H1 (cell line): ENCODE results near the gene BRD1. TPM values are rescaled to one million over a fixed set of nuclear protein-coding genes. Genes with fewer than 3 reads are reported as not detected.

Experiments used
- CTCF ChIA-PET: fragments of 300-600 bp; sonication (Branson Sonifier 250); formaldehyde crosslinking; loops from one replicate; lab custom pipeline; 2021; ENCODE audit not compliant: partially characterized antibody; lab: Charles Lee
- POLR2A ChIA-PET: fragments of 300-600 bp; sonication (Branson Sonifier 250); formaldehyde crosslinking; loops from one replicate; lab custom pipeline; 2021; ENCODE audit warnings: inconsistent platforms; ENCODE audit not compliant: partially characterized antibody; lab: Charles Lee
- DNase-seq, 2 experiments: peaks; one replicate each; pipeline versions ENCODE4 v3.0.0 to v3.0.0-alpha.2; 2010 to 2022; ENCODE audit warnings: low spot score in 2 of 2, low read depth in 1 of 2, mixed read lengths in 1 of 2
- FAIRE-seq: peaks from 2 replicates; lab custom pipeline; 2011; peaks lifted over from hg19 to GRCh38; lab: Jason Lieb, UNC
- H2AFZ ChIP-seq: 2 replicates; pipeline ENCODE4 v1.8.1; 2012; ENCODE audit warnings: low read length, inconsistent platforms
- H2AK5ac ChIP-seq: 2 replicates; pipeline ENCODE4 v1.6.1; 2013; ENCODE audit warnings: low read depth, low read length
- H2BK120ac ChIP-seq: replicated peaks from 2 replicates; pipeline ENCODE3; 2013; ENCODE audit warnings: low read depth, low read length, inconsistent platforms
- H2BK12ac ChIP-seq: 2 replicates; pipeline ENCODE4 v1.6.1; 2013; ENCODE audit warnings: low read depth, low read length
- H2BK15ac ChIP-seq: 2 replicates; pipeline ENCODE4 v1.6.1; 2013; ENCODE audit warnings: low read length
- H2BK20ac ChIP-seq: 2 replicates; pipeline ENCODE4 v1.6.1; 2013; ENCODE audit warnings: low read length
- H2BK5ac ChIP-seq: 2 replicates; pipeline ENCODE4 v1.6.1; 2013; ENCODE audit warnings: low read depth, low read length
- H3K14ac ChIP-seq: 2 replicates; pipeline ENCODE4 v1.6.1; 2013; ENCODE audit warnings: inconsistent platforms; ENCODE audit not compliant: insufficient read length
- H3K18ac ChIP-seq: 2 replicates; pipeline ENCODE4 v1.6.1; 2013; ENCODE audit warnings: low read length; ENCODE audit errors: extremely low read depth
- H3K23ac ChIP-seq: 2 replicates; pipeline ENCODE4 v1.6.1; 2013; ENCODE audit warnings: inconsistent platforms; ENCODE audit not compliant: insufficient read length
- H3K23me2 ChIP-seq: 2 replicates; pipeline ENCODE4 v1.6.1; 2013; ENCODE audit warnings: low read depth, low read length
- H3K27ac ChIP-seq: 2 replicates; pipeline ENCODE4 v1.6.1; 2011; ENCODE audit warnings: low read depth, low read length, inconsistent platforms
- H3K27me3 ChIP-seq, 4 experiments: replicated peaks in 1 of 4; 1 replicate in 1 of 4; 2 replicates in 3 of 4; pipeline versions ENCODE4 v1.6.1 to v1.8.1; 2011 to 2013; ENCODE audit warnings: low read length in 3 of 4, mild to moderate bottlenecking in 3 of 4, inconsistent platforms in 2 of 4, mixed read lengths in 2 of 4, moderate library complexity in 1 of 4; ENCODE audit not compliant: control insufficient read depth in 3 of 4, insufficient read depth in 3 of 4; ENCODE audit errors: extremely low read depth in 1 of 4
- H3K36me3 ChIP-seq, 4 experiments: 2 replicates each; pipeline versions ENCODE4 v1.6.1 to v1.8.1; 2011 to 2013; ENCODE audit warnings: mild to moderate bottlenecking in 4 of 4, low read length in 3 of 4, moderate library complexity in 2 of 4, control low read depth in 1 of 4, inconsistent platforms in 1 of 4; ENCODE audit not compliant: insufficient read depth in 4 of 4, control insufficient read depth in 2 of 4
- H3K4ac ChIP-seq: replicated peaks from 2 replicates; pipeline ENCODE3; 2013; ENCODE audit warnings: low read length, low read depth, mixed read lengths, inconsistent platforms; ENCODE audit not compliant: insufficient read length
- H3K4me1 ChIP-seq, 4 experiments: replicated peaks in 1 of 4; 1 replicate in 1 of 4; 2 replicates in 3 of 4; pipeline versions ENCODE4 v1.6.1 to v1.8.1; 2011 to 2013; ENCODE audit warnings: low read length in 3 of 4, inconsistent platforms in 2 of 4, mixed read lengths in 1 of 4; ENCODE audit not compliant: insufficient read depth in 4 of 4, control insufficient read depth in 3 of 4
- H3K4me2 ChIP-seq, 2 experiments: 2 replicates each; pipeline versions ENCODE4 v1.6.1 to v1.8.1; 2011 to 2013; ENCODE audit warnings: low read depth in 2 of 2, low read length in 2 of 2, control low read depth in 1 of 2, inconsistent platforms in 1 of 2, mild to moderate bottlenecking in 1 of 2; ENCODE audit not compliant: insufficient read depth in 1 of 2
- H3K4me3 ChIP-seq, 4 experiments: fragments of 200-600, 300-600 bp in 1 of 4; sonication (generic), shearing (Covaris generic), sonication (Bioruptor Twin) in 1 of 4; 2 replicates each; pipeline versions ENCODE4 v1.5.1 to v1.8.1; 2011 to 2016; ENCODE audit warnings: low read length in 4 of 4, low read depth in 3 of 4, control low read depth in 2 of 4, inconsistent platforms in 2 of 4, mild to moderate bottlenecking in 2 of 4, mixed read lengths in 1 of 4, moderate library complexity in 1 of 4; ENCODE audit not compliant: insufficient read depth in 2 of 4; ENCODE audit errors: extremely low read depth in 1 of 4
- H3K56ac ChIP-seq: replicated peaks from 2 replicates; pipeline ENCODE3; 2013; ENCODE audit warnings: low read depth, mild to moderate bottlenecking, mixed read lengths, low read length, inconsistent platforms; ENCODE audit not compliant: insufficient read length
- H3K79me1 ChIP-seq: 2 replicates; pipeline ENCODE4 v1.6.1; 2013; ENCODE audit warnings: low read depth, low read length, control low read depth
- H3K79me2 ChIP-seq, 2 experiments: 2 replicates each; pipeline versions ENCODE4 v1.6.1 to v1.8.1; 2012 to 2013; ENCODE audit warnings: low read length in 2 of 2, mild to moderate bottlenecking in 2 of 2, inconsistent platforms in 1 of 2; ENCODE audit not compliant: insufficient read depth in 2 of 2, control insufficient read depth in 1 of 2
- H3K9ac ChIP-seq, 4 experiments: replicated peaks in 1 of 4; 1 replicate in 1 of 4; 2 replicates in 3 of 4; pipeline versions ENCODE4 v1.6.1 to v1.8.1; 2011 to 2013; ENCODE audit warnings: low read depth in 3 of 4, low read length in 3 of 4, control low read depth in 2 of 4, mild to moderate bottlenecking in 2 of 4, moderate library complexity in 2 of 4, inconsistent platforms in 1 of 4; ENCODE audit errors: extremely low read depth in 1 of 4
- H3K9me3 ChIP-seq, 2 experiments: 2 replicates each; pipeline versions ENCODE4 v1.6.1 to v1.8.1; 2012 to 2013; ENCODE audit warnings: mild to moderate bottlenecking in 2 of 2, moderate library complexity in 2 of 2, control low read depth in 1 of 2, inconsistent platforms in 1 of 2, low read depth in 1 of 2, low read length in 1 of 2, mixed read lengths in 1 of 2; ENCODE audit not compliant: insufficient read depth in 2 of 2
- H4K20me1 ChIP-seq, 2 experiments: replicated peaks in 1 of 2; 2 replicates each; pipeline versions ENCODE3 to v1.8.1; 2011 to 2013; ENCODE audit warnings: inconsistent platforms in 2 of 2, low read length in 2 of 2, mild to moderate bottlenecking in 1 of 2; ENCODE audit not compliant: insufficient read depth in 2 of 2, control insufficient read depth in 1 of 2
- H4K5ac ChIP-seq: 2 replicates; pipeline ENCODE4 v1.6.1; 2013; ENCODE audit warnings: low read length, low read depth, mixed read lengths, inconsistent platforms; ENCODE audit not compliant: insufficient read length
- H4K8ac ChIP-seq: 2 replicates; pipeline ENCODE4 v1.8.0; 2013; ENCODE audit warnings: mild to moderate bottlenecking, moderate library complexity, low read length, inconsistent platforms; ENCODE audit not compliant: insufficient read depth; ENCODE audit errors: extremely low read depth
- H4K91ac ChIP-seq: replicated peaks from 2 replicates; pipeline ENCODE3; 2013; ENCODE audit warnings: low read length, mixed read lengths, inconsistent platforms; ENCODE audit not compliant: insufficient read length
- BACH1 ChIP-seq: IDR thresholded peaks from 2 replicates; pipeline ENCODE4 v1.6.1; 2012; ENCODE audit warnings: low read length, improper control_type of control experiment
- CHD1 ChIP-seq: IDR thresholded peaks from 2 replicates; pipeline ENCODE4 v1.6.1; 2012; ENCODE audit warnings: low read depth, low read length, improper control_type of control experiment
- JUN ChIP-seq: IDR thresholded peaks from 2 replicates; pipeline ENCODE4 v1.6.1; 2011; ENCODE audit warnings: low read depth, mild to moderate bottlenecking, improper control_type of control experiment, low read length
- KDM1A ChIP-seq: fragments of 200-600, 300-600 bp; sonication (generic); IDR thresholded peaks from 2 replicates; pipeline ENCODE4 v1.7.1; 2016; ENCODE audit warnings: mild to moderate bottlenecking, low read length, borderline replicate concordance
- POLR2AphosphoS5 ChIP-seq: IDR thresholded peaks from 2 replicates; pipeline ENCODE4 v1.6.1; 2011; ENCODE audit warnings: low read depth, low read length
- RAD21 ChIP-seq, 2 experiments: IDR thresholded peaks in 1 of 2; conservative IDR thresholded peaks in 1 of 2; 2 replicates each; pipeline ENCODE4 v1.6.1; 2011; ENCODE audit warnings: low read depth in 2 of 2, low read length in 2 of 2, improper control_type of control experiment in 1 of 2, inconsistent platforms in 1 of 2, mild to moderate bottlenecking in 1 of 2, moderate library complexity in 1 of 2
- SUZ12 ChIP-seq: fragments of 200-600 bp; sonication (generic); IDR thresholded peaks from 2 replicates; pipeline ENCODE4 v1.6.1; 2012; ENCODE audit warnings: mild to moderate bottlenecking, inconsistent platforms, low read length, moderate library complexity, mixed read lengths
- TAF7 ChIP-seq: optimal IDR thresholded peaks from 2 replicates; pipeline ENCODE3; 2011; ENCODE audit warnings: low read depth, mild to moderate bottlenecking, inconsistent platforms, low read length, moderate library complexity, borderline replicate concordance
- WGBS, 2 experiments: shearing (Covaris generic) in 1 of 2; methylation state at CpG; one replicate each; pipeline versions ENCODE4 v1.1.6 to v1.1.7; 2013 to 2015; ENCODE audit warnings: low lambda C conversion rate in 2 of 2, mixed read lengths in 2 of 2, inconsistent platforms in 1 of 2, low coverage in 1 of 2, missing lambda C conversion rate in 1 of 2; ENCODE audit not compliant: insufficient replicate concordance in 2 of 2, insufficient coverage in 1 of 2, insufficient read length in 1 of 2; ENCODE audit errors: extremely low coverage in 1 of 2, missing lambda C conversion rate in 1 of 2; 5-methylcytosine and 5-hydroxymethylcytosine counted together
- polyA plus RNA-seq, 7 experiments: library from polyadenylated mRNA; depleted of rRNA in 3 of 7; stranded (reverse) in 5 of 7; unstranded in 2 of 7; fragments of >200 nt in 5 of 7; fragments of 200-250 nt in 2 of 7; gene quantifications; 1 replicate in 5 of 7; 2 replicates in 1 of 7; 4 replicates in 1 of 7; pipeline versions ENCODE4 v1.2.1 to v1.2.3, GENCODE V29; 2011 to 2013; ENCODE audit warnings: missing spikeins in 2 of 7, mixed read lengths in 2 of 7
- total RNA-seq: library from RNA; stranded (reverse); fragmentation: NEBNext Ultra II Directional; extraction: Animal tissue kit (Norgen Biotek cat#: 25700); gene quantifications from 2 replicates; pipeline ENCODE4 v1.2.1, GENCODE V29; 2021

Gene BRD1
- total and polyA plus RNA-seq, 2 of the 8 experiments (the other 6 are each of a cell fraction or from before 2014, with no cell fraction given) = 6.8 to 34.0 TPM

- WGBS, 2 experiments = 86% methylated on average over 28 of the region's 29 CpGs; no CpG with 5 or more reads in 1 of the 2 experiments
- no peak overlapping the region for H4K5ac ChIP-seq
- no peak overlapping the region for H3K4ac ChIP-seq
- H2AK5ac ChIP-seq = no peak overlapping the region
- no peak overlapping the region for H2BK5ac ChIP-seq
- no peaks in the 10 kb centered on the region for H3K23me2 ChIP-seq
- no peak overlapping the region for H2BK120ac ChIP-seq
- no peaks in the 10 kb centered on the region; a peak in 1 of 7 replicates for H3K4me1 ChIP-seq
- H3K79me2 ChIP-seq = peaks cover 3 to 75% of the 10 kb centered on the region in 2 experiments; a peak in 3 of 4 replicates
- no peak overlapping the region for H3K56ac ChIP-seq
- no peak overlapping the region for H4K91ac ChIP-seq
- H4K8ac ChIP-seq = no peak overlapping the region
- no peak overlapping the region for H3K18ac ChIP-seq
- peaks cover 22% of the 10 kb centered on the region for H3K79me1 ChIP-seq
- H3K23ac ChIP-seq = no peak overlapping the region
- H3K27me3 ChIP-seq = no peaks in the 10 kb centered on the region
- H3K14ac ChIP-seq = no peak overlapping the region
- H2BK15ac ChIP-seq = no peak overlapping the region
- peaks cover 36 to 39% of the 10 kb centered on the region in 2 experiments for H4K20me1 ChIP-seq
- H3K9ac ChIP-seq = no peak overlapping the region
- H3K4me3 ChIP-seq = no peak overlapping the region
- H2BK12ac ChIP-seq = 0 out of 2 replicates have a peak overlapping the region, but pooled peaks have one; percentile 27
- no peak overlapping the region for H3K27ac ChIP-seq
- CTCF ChIA-PET = interaction anchor here (0.6 to 2.1 kb wide), 8 partner anchors 10 to 357 kb away, joined by 3 to 6 read pairs (median 3); no protein-coding TSS in a partner anchor
- no peak overlapping the region for H2BK20ac ChIP-seq
- FAIRE-seq = no peak
- no peak overlapping the region for H3K4me2 ChIP-seq
- H3K36me3 ChIP-seq = peaks cover 13 to 48% (median 21%) of the 10 kb centered on the region in 4 experiments; a peak in 7 of 8 replicates
- DNase-seq = no peak
- no peaks in the 10 kb centered on the region for H3K9me3 ChIP-seq
- no peak overlapping the region for H2AFZ ChIP-seq
- POLR2A ChIA-PET = interaction anchor here (0.7 kb wide), 1 partner anchor 308 kb away, joined by 3 read pairs; no protein-coding TSS in a partner anchor
- TF ChIP-seq POLR2AphosphoS5 = no peak
- no peak for TF ChIP-seq KDM1A
- TF ChIP-seq TAF7 = no peak
- no peak for TF ChIP-seq JUN
- no peak for TF ChIP-seq BACH1
- TF ChIP-seq SUZ12 = no peak
- peak; percentile 15 to 29; a peak in 2 of 4 replicates for TF ChIP-seq RAD21 (IDR thresholded peaks at IDR 0.05 in 1 of 2, conservative IDR thresholded peaks at IDR 0.05 in 1 of 2; ENCODE audit: low read depth in 2 of 2, low read length in 2 of 2)
- TF ChIP-seq CHD1 = no peak
Measured at GRCh38 chr22:49800408-49801238, 27.1 kb downstream of the BRD1 start.
